ENCODE measurements around the gene RAC3. TPM values are rescaled to one million over a fixed set of nuclear protein-coding genes. Genes with fewer than 3 reads are reported as not detected.

The RAC3 gene
- total RNA-seq, 6 experiments from 2014 or later: 4.3 to 8.5 (median 5.6) TPM

GRCh38 chr17:81996757-81997441 is 34.6 kb upstream of the RAC3 start:
- Mint-ChIP-seq H3K9me3 (no peaks in the 10 kb centered on the region), H3K27me3 (ENCODE audit: insufficient read depth) (no peaks in the 10 kb centered on the region), H3K4me1 (ENCODE audit: low read depth) (peaks cover 9% of the 10 kb centered on the region), H3K27ac (no peak overlapping the region), H3K4me3 (no peak overlapping the region), H3K36me3 (ENCODE audit: low read depth) (no peaks in the 10 kb centered on the region)
- TF ChIP-seq CTCF (IDR thresholded peaks at IDR 0.05): no peak
- no peak for DNase-seq

- DNase-seq: no peak
- no peaks in the 10 kb centered on the region for H3K27me3 Mint-ChIP-seq (ENCODE audit: insufficient read depth)
- TF ChIP-seq CTCF (IDR thresholded peaks at IDR 0.05): no peak
- H3K9me3 Mint-ChIP-seq: no peaks in the 10 kb centered on the region
- H3K36me3 Mint-ChIP-seq (ENCODE audit: low read depth): no peaks in the 10 kb centered on the region
- H3K4me1 Mint-ChIP-seq (ENCODE audit: low read depth): peaks cover 5% of the 10 kb centered on the region
- H3K4me3 Mint-ChIP-seq: no peak overlapping the region
- H3K27ac Mint-ChIP-seq: no peak overlapping the region
Observed at GRCh38 chr17:81998212-81998611, 33.3 kb upstream of the RAC3 start.

GRCh38 chr17:81998691-81999438 is 32.6 kb upstream of the RAC3 start:
- H3K9me3 Mint-ChIP-seq: no peaks in the 10 kb centered on the region
- TF ChIP-seq CTCF (IDR thresholded peaks at IDR 0.05): no peak
- H3K36me3 Mint-ChIP-seq (ENCODE audit: low read depth): no peaks in the 10 kb centered on the region
- no peak overlapping the region for H3K27ac Mint-ChIP-seq
- no peak for DNase-seq
- H3K4me3 Mint-ChIP-seq: no peak overlapping the region
- H3K27me3 Mint-ChIP-seq (ENCODE audit: insufficient read depth): no peaks in the 10 kb centered on the region
- peaks cover 10% of the 10 kb centered on the region for H3K4me1 Mint-ChIP-seq (ENCODE audit: low read depth)

- Mint-ChIP-seq H3K36me3 (ENCODE audit: low read depth) (no peaks in the 10 kb centered on the region), H3K4me3 (no peak overlapping the region), H3K27me3 (ENCODE audit: insufficient read depth) (no peaks in the 10 kb centered on the region), H3K27ac (no peak overlapping the region), H3K4me1 (ENCODE audit: low read depth) (peaks cover 10% of the 10 kb centered on the region), H3K9me3 (no peaks in the 10 kb centered on the region)
- no peak for TF ChIP-seq CTCF (IDR thresholded peaks at IDR 0.05)
- DNase-seq: no peak
Observed at GRCh38 chr17:81999587-81999975, 31.9 kb upstream of the RAC3 start.

- peaks cover 10% of the 10 kb centered on the region for H3K4me1 Mint-ChIP-seq (ENCODE audit: low read depth)
- no peak overlapping the region for H3K4me3 Mint-ChIP-seq
- no peak overlapping the region for H3K27ac Mint-ChIP-seq
- no peak for DNase-seq
- no peaks in the 10 kb centered on the region for H3K9me3 Mint-ChIP-seq
- TF ChIP-seq CTCF (IDR thresholded peaks at IDR 0.05): no peak
- H3K36me3 Mint-ChIP-seq (ENCODE audit: low read depth): no peaks in the 10 kb centered on the region
- H3K27me3 Mint-ChIP-seq (ENCODE audit: insufficient read depth): no peaks in the 10 kb centered on the region
Observed at GRCh38 chr17:81999976-82000802, 31.3 kb upstream of the RAC3 start.
